Astrocyte of the spinal cord (primary cell): Measurements from ENCODE around the gene PHF13.

ENCODE experiments used
- DNase-seq: peaks from one replicate; pipeline ENCODE4 v3.0.0; 2011; ENCODE audit warnings: low read depth, low spot score
- H3K4me3 ChIP-seq: 2 replicates; pipeline ENCODE4 v1.5.1; 2011; ENCODE audit warnings: low read depth, mild to moderate bottlenecking, low read length, moderate library complexity
- CTCF ChIP-seq: IDR thresholded peaks from 2 replicates; pipeline ENCODE4 v1.5.1; 2012; ENCODE audit warnings: low read depth, mild to moderate bottlenecking, low read length, inconsistent platforms
- in situ Hi-C: cut with HindIII; loops from 2 replicates; pipeline ENCODE4 v1.10.0; 2017; ENCODE audit warnings: low sequenced_read_pairs

Gene PHF13

GRCh38 chr1:6601923-6602668 is 11.4 kb upstream of the PHF13 start:
- H3K4me3 ChIP-seq, result peak overlapping the region; percentile 79
- no peak for TF ChIP-seq CTCF
- DNase-seq, result peak; percentile 63
- in situ Hi-C loops, result no loop called here

GRCh38 chr1:6602669-6603237 is 10.8 kb upstream of the PHF13 start, which contains the start of gene KLHL21:
TSS of gene KLHL21 (minus strand) at chr1:6602869. CDS start at chr1:6602817, 52 bp downstream.
- in situ Hi-C loops, result no loop called here
- H3K4me3 ChIP-seq, result peak within 1 kb of the TSS; percentile 79
- peak; percentile 91 for DNase-seq
- TF ChIP-seq CTCF, result no peak

- no peak for TF ChIP-seq CTCF
- peak; percentile 89 for DNase-seq
- in situ Hi-C loops, result no loop called here
These were observed 10.2 kb upstream of the PHF13 start for GRCh38 chr1:6603238-6603914.

GRCh38 chr1:6603915-6604558 is 9.5 kb upstream of the PHF13 start:
- TF ChIP-seq CTCF, result no peak
- DNase-seq, result peak; percentile 85
- H3K4me3 ChIP-seq, result no peak overlapping the region
- in situ Hi-C loops, result no loop called here

More at GRCh38 chr1:6603238-6603914, 10.2 kb upstream of the PHF13 start:
- peak overlapping the region; percentile 35 for H3K4me3 ChIP-seq

GRCh38 chr1:6612641-6613360 is 730 bp upstream of the PHF13 start:
- no peak for TF ChIP-seq CTCF
- in situ Hi-C loops, result no loop called here
- H3K4me3 ChIP-seq, result peak overlapping the region; percentile 56
- peak; percentile 47 for DNase-seq
